Measurements from ENCODE around the gene BID.

The BID gene

DNA sequence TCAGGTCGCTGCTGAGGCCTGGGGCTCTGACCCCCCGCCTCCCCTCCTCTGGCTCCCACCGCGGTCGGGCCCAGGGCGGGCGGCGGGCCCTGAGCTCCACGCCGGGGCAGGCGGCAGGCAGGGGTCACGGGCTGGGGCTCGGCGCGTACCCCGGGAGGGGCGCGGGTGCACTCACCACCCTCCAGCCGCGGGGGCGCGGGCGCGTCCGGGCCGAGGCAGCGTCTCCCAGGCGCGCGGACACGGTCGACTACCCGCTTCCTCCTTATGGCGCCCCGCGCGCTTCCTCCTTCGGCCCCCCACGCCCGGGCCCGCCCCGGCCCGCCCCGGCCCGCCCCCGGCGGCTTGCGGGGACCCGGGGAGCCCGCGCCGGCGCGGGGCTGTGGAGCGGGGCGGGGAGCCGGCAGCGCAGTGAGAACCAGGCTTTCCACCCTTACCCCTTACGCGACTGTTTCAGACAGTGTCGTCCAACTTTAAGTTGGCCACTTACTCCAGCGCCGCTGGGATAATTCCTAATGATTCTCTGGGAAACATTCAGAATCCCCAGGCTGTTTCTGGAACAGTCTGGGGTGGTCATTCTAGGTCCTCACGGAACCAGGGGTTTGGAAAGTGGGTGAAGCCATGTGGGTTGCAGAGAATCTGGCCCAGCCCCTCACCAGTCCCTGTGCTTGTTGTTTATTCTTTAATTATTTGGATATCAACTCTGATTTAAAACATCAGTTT is at the start of gene BID:
Gene BID, minus strand, starts transcription at position 264 of the 720 bp plus-strand sequence. CDS start 24,353 bp downstream, outside the sequence.
- in situ Hi-C loops (cut with MboI; ENCODE audit: low sequenced_read_pairs), result no loop called here

DNA sequence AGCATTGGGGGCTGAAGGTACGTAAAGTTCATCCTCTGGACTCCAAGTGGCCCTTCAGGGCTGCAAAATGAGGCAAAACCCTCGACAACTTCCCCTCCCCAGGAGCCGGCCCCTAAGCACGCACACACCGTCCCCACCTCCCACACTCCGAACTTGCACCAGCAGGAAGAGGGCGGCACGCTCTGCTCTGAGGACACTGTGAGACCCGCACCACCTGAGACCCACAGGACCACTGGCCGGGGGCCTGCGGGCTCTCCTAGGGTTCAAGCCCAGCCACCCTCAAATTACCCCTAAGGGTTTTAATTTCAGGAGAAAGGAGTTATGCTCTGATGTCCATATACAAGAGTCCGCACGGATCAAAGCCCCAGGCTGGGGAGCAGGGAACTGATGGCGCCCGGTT is 49.7 kb upstream of the BID start:
- in situ Hi-C loops (cut with MboI; ENCODE audit: low sequenced_read_pairs), result no loop called here

DNA sequence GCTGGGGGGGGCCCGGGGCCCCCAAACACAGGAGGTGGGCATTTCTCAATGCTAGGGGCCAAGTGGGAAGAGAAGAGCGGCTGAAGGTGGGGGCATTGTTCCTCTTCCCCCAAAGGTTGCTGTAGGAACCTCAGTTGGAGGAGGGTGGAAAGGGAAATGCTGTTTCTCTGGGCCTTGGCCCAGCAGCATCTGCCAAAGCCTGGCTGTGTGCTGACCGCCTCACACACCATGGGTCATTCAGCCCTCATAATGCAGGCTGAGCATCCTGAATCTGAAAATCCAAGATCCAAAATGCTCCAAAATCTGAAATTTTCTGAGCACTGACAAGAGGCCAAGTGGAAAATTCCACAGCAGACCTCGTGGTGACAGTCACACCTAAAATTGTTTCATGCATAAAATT is 49.0 kb upstream of the BID start:
- in situ Hi-C loops (cut with MboI; ENCODE audit: low sequenced_read_pairs), result no loop called here

DNA sequence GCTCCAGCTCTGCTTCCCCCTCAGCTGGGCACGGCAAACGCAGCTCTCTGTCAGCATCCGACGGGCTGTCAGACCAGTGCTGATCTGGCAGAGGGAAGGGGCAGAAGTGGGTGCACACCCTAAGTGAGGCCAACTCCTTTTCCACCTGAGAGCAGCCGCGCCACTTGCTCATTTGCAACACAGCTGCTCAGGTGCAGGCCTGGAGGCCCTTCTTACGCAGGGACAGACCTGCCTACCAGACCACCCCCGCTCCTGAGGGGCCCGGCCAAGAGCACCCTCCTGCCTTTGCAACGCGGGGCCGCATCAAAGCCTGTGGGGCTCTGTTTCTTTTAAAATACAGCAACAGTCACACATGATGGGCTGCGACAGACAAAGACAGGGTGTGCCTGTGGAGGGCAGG is 47.8 kb upstream of the BID start:
- in situ Hi-C loops (cut with MboI; ENCODE audit: low sequenced_read_pairs), result no loop called here

DNA sequence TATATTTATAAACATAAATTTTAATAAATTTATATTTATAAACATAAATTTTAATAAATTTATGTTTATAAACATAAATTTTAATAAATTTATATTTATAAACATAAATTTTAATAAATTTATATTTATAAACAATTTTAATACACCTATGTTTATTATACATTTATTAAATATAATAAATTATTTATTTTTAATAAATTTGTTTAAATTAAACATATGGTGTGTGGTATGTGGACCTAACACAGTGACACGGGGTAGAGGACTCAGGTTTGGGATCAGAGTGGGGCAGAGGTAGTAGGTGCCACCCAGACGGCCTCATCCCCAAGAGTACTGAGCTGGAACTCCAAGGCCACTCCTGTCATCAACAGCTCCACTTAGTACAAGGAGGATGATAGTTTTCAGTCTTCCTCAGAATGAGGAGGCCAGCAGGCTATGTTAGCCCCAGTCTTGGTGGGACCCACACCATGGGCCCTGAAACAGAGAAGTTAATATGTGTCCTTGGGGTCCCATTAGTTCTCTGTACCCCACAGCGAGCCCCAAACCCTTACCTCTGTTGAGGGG is 46.7 kb upstream of the BID start:
- in situ Hi-C loops (cut with MboI; ENCODE audit: low sequenced_read_pairs), result no loop called here

DNA sequence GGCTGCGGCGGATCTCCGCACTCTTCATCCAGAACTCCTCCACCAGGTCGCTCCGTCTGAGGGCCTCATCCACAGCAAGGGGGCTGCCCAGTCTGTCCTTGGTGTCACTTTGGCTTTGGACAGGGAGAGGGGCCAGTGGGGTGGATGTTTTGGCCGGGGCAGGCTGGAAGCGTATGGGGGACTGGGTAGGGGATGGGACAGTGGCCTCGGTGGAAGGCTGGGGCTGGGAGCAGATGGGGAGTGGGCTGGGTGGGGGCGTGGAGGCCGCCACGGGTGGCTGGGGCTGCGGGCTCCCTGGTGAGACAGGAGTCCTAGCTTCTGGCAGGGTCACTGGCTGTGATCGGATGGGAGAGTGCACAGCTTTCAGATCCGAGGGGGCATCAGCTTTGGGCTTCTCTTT is 44.4 kb upstream of the BID start:
- in situ Hi-C loops (cut with MboI; ENCODE audit: low sequenced_read_pairs), result no loop called here

DNA sequence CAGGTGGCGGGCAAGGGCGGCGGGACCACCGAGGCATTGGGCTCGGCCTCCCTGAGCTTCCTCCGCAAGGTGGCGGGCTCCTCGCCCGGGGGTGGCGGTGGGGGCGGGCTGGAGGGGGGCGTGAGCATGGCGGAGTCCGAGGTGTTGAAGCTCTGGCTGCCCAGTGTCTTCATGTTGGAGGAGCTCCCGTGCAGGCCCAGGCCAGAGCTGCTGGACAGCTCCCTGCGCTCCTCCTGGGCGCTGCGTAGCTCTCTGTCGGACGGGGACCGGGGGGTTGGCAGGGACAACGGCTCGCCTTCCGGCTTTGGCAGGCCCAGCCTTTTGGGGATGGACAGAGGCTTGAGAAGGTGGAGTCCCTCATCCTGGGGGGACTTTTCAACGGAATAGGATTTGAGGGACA is 43.9 kb upstream of the BID start:
- in situ Hi-C loops (cut with MboI; ENCODE audit: low sequenced_read_pairs), result no loop called here

DNA sequence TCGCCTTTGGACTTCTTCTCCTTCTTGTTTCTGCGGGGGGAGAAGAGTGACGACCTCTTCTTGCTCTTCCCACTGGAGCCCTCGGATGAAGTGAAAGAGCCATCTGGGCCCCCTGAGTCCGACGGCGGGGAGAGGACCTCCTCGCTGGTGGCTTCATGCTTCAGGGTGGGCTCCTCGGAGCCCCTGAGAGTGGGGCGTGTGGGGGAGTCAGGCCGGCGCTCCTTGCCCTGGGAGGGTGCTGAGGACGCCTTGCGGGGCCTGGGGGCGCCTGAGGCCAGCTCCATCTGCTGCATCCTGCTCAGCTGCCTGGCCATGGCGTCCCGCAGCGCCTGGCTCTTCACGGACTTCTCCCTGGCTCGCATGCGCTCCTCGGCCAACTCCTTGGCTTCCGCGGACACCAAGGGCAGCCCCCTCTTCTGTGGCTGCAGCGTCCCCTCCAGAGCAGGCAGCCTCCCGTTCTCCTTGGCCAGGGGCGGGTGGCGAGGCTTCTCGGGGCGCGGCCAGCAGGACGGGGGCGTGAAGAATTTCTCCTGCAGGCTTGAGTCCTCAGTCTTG is 43.3 kb upstream of the BID start:
- in situ Hi-C loops (cut with MboI; ENCODE audit: low sequenced_read_pairs), result no loop called here

DNA sequence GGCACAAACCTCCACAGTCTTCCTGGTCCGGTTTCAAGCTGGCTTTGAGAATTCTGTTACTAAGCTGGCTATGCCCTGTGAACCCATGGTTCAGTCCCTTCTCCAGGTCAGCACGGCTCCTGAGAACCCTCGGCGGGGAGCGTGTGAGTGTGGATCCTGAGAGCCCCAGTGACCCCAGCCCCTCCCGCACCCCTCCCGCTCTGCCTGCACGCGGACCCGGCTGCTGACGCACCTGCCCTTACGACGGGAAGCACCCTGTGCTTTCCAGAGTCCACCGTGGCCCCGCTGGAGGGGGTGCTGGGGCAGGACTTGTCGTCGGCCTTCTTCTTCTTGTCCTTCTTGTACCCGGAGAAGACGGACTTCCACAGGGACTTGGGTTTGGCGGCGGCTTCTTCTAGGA is 42.8 kb upstream of the BID start:
- in situ Hi-C loops (cut with MboI; ENCODE audit: low sequenced_read_pairs), result no loop called here

DNA sequence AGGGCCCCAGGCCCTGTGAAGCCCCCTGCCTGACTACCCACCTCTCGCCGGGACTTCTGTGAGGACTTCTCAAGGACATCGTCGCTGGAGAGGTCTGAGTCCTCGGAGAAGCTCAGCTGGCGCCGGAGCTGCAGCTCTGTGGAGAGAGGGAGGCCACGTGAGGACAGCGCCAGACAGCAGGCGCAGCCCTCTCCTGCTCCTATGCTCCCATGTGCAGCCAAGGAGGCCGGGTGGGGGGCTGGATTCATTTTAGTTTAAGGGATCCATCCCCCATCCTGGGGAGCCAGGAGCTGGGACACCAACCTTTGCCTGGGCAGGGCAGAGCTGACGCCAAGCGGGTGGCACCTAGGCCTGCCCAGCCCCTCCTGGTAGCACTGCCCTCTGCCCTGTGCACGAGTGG is 42.4 kb upstream of the BID start:
- in situ Hi-C loops (cut with MboI; ENCODE audit: low sequenced_read_pairs), result no loop called here

DNA sequence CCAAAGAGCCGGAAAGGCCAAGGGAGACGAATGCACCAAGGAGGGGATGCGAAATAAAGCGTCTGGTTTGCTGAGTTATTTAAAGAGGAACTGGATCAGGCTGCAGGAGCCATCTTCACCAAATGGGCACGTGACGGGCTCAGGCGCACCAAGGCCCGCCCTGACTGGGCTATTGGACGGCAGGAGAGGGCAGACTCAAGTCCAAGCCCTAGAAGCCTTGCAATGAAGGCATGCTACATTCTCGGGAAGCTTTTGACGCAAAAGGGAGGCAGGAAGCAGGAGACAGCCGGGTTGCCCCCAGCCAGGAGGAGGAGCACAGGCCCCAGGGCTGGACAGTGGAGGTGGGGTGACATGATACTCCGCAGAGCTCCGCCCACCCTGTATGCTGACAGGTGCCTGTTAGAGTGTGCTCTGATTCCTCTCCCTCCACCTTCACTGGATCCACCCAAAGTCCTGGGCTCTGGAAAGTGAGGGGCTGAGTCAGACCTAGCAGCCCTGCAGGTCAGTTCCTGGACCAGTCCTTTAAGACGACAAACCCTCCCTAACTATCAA is 41.5 kb upstream of the BID start:
- in situ Hi-C loops (cut with MboI; ENCODE audit: low sequenced_read_pairs), result no loop called here

DNA sequence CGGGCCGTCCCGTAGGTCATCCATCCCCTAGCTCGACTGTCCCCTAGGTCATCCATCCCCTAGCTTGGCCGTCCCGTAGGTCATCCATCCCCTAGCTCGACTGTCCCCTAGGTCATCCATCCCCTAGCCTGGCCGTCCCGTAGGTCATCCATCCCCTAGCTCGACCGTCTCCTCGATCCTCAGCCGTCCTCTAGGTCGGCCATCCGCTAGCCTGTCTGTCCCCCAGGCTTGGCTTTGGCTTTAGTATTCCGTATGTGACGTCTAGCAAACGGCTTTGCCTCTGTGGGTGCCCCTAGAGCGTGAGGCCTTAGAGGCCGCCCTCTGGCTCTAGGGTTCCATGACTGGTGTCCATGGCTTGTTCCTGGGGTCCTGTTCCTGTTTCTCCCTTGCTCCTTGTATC is 40.6 kb upstream of the BID start:
- in situ Hi-C loops (cut with MboI; ENCODE audit: low sequenced_read_pairs), result no loop called here

DNA sequence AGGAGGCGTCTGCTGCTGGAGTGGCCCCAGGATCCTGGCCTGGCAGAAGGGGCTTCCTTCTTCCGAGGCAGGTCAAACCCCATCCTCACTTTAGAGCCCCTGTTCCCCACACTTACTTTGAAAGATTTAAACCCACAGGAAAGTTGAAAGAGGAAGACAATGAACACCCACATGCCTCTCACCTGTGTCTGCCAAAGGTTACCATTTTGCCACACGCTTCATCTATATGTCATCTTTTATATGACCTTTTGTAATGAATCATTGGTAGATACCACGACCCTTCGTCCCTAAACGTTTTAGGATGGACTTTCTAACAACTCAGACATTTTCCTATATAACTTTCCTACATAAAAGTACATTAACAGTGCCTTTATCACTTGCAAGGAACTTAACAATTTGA is 39.8 kb upstream of the BID start:
- in situ Hi-C loops (cut with MboI; ENCODE audit: low sequenced_read_pairs), result no loop called here

DNA sequence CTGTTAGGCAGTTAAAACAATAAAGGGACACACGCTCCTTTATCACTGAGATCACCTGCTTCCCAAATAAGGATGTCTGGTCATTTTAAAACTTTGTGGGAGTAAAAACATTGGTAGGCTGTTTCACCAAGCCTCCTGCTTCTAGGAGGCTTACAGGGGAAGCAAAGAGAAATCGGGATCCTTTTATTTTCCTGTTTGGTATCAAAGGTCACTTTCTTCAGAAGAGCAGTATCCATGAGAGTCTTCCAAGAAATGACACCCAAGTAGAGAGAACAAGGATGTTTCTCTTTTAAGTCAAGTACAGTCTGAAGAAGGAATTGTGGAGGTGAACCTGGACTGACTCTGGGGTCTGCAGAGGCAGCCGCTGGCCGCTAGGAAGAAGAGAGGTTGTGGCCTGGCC is 36.9 kb upstream of the BID start:
- in situ Hi-C loops (cut with MboI; ENCODE audit: low sequenced_read_pairs), result no loop called here

DNA sequence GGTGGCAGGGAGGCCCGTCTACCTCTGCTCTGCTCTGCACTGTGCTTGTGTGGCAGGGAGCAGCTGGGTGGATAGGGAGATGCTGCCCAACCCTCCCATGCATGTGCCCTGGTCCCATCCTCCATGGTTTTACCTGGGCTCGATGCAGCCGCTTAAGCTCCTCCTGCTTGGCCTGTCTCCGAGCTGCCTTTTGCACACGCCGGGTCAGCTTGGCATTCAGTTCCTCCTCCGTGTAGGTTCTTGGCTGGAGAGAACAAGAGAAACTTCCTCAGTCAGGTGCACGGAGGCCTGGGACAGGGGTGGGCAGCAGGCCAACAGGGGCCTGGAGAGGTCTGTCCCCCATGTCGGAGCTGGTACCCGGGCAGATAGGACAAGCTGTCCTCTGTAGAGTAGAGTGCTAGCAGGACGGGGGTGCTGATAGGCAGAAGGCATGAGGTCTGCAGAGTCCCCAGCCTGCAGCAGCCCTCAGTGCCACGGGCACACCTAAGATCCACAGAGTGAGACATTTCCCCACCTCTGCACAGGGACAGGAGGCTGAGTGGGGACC is 36.4 kb upstream of the BID start:
- in situ Hi-C loops (cut with MboI; ENCODE audit: low sequenced_read_pairs), result no loop called here

DNA sequence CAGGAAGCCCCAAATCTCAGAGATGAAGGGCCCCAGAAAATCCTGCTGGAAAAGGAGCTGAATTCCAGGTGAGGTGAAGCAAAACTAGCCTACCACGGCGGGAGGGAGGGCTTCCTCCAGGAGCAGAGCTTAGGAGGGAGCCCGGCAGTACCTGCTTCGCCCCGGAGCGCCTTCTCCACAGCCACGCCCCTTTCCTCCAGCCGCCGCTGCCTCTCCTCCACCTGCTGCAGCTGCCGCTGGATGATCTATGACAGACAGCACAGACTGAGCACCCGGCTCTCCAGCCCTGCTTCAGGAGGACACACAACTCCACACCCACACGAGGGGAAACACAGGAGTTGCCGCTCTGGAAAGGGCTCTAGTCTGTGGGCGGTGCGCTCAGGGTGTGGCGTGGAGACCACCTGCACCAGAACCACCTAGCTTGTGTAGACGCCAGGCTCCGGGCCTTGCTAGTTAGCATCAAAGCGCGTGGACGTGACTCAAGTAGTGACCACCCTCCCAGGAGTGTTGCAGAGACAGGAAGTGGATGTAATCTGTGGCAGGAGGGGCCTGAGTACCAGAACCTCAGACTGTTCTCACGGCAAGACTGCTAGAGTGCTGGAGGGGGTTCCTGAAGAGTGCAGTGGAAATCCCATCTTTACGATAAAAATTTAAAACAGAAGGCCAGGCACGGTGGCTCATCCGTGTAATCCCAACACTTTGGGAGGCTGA is 34.6 kb upstream of the BID start:
- in situ Hi-C loops (cut with MboI; ENCODE audit: low sequenced_read_pairs), result no loop called here

DNA sequence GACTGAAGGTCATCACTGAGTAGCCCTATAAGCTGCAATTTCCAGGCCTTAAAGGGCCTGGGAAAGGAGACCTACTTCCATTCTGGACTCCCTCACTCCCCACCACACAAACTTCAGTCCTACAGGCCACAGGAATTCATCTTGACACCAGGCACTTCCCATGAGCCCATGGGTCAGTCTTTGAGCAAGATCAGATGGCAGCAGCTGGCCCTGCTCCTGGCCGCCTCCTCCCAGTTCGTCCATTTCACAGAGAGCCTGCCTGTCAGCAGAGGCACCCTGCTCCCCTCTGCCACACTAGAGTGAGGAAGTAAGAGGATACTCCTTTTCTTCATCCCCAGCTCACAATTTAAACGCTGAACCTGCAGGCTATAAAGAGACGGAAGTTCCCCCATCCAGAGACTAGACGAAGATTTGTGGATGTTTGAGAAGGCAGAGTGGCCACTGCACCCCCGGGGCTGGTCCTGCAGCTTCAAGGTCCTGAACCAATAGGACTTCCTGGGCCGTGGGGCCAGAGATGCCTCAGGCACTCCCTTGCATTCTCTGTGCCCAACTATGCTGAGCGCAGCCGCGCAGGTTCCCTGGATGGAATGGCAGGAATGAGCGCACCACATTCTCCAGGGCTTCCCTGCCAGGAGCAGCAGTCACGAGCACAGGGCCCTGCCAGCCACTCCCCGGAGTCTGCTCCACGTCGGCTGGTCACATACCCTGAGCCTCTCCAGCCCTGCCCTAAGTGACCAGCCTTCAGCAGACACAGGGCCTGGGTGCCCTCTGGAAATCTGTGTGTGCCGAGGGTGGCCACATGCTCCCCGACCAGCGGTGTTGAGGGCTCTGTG is 33.5 kb upstream of the BID start:
- in situ Hi-C loops (cut with MboI; ENCODE audit: low sequenced_read_pairs), result no loop called here

DNA sequence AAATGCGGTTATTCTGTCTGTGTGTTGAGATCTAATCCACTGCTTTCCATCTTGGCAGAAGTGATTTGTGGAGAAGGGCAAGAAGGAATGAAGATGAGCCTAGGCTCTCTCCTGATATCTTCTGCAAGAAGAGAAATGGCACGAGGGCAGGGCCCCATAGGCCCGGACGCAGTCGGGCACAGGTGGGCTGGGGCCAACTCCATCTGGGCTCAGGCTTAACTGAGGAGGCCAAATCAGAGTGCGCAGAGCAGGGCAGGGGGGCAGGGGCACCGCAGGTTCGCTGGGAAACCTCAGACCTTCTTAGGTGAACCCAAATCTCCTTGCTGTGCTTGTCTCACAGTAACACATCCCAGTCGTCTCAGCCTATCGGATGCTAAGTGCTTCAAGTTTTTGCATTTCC is 32.8 kb upstream of the BID start:
- in situ Hi-C loops (cut with MboI; ENCODE audit: low sequenced_read_pairs), result no loop called here

DNA sequence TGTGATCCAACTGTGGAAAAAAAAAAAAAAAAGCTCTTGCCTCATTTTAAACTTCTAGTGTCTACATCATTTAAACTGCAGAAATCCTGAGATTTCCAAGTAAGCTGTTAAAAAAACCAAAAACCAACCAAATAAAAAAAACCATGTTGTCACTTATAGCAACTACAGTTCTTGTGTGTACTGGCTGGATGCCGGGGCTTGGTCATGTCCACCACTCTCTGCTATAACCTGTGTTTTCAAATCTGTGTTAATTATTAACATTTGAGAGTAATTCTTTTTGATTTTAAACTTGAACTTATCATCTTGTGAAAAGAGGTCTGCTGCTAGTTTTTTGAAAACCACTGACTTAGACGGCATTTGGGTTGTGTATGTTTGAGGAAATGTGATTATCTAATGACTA is 32.2 kb upstream of the BID start:
- in situ Hi-C loops (cut with MboI; ENCODE audit: low sequenced_read_pairs), result no loop called here

DNA sequence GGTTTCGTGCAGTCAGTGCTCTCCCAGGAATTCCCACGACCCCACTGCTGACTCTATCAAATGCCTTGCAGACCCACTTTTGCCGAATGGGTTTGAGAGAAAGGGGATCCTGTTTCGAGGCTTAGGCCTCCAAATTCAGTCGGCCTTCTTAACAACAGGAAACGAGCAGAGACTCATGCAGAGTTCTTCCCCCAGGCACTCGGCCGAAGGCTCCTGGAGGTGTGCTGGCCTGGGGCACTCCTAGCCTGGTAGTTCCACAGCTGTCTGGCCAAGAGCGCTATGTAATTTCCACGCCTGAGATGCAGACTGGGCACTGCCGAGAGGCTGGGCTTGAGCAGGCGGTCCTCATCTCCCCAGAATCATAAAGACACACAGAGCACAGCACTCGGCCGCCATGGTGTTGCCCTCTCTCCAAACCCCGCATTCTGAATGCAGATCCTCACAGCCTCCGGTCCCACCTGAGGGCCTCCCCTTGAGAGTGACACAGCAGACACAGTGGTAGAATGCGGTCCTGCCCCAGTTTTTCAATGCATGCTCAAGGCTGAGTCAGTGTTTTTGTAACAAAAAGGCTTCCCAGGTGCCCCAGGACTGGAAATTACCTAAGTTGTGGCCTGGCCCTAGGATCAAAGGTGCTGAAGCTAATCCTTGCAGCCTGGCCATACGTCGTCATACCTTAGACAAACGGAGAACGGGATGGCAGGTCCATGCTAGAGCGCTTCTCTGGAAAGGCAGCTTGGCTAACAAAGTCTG is 30.2 kb upstream of the BID start:
- in situ Hi-C loops (cut with MboI; ENCODE audit: low sequenced_read_pairs), result no loop called here

All from HL-60/S4 treated with phorbol 12-myristate 13-acetate at 8.2 ng/mL for 4 days and 3 days (cell line).